Loucy (cell line): Measurements from ENCODE around the gene SEMA7A.

Experiments
- CTCF ChIP-seq: fragments of 200-600 bp; sonication (generic); conservative IDR thresholded peaks from 2 replicates; pipeline ENCODE4 v1.5.1; 2014; ENCODE audit warnings: mild to moderate bottlenecking, antibody characterized with exemption, low read length
- EZH2phosphoT487 ChIP-seq: fragments of 200-600 bp; IDR thresholded peaks from 2 replicates; pipeline ENCODE4 v1.6.1; 2018; ENCODE audit warnings: antibody characterized with exemption, mild to moderate bottlenecking, moderate library complexity, borderline replicate concordance

GRCh38 chr15:74422652-74423430 lies 10.9 kb downstream of the SEMA7A start:
- no peak for TF ChIP-seq CTCF
- no peak for TF ChIP-seq EZH2phosphoT487
